HG03442 (cell line): ENCODE data around the gene SLC26A11.
A peak's percentile ranks its signal among the peaks of the same experiment; 100 is the strongest.
"Not testable (repeated sequence)": the region's sequence is repeated elsewhere in the genome, so short reads cannot be mapped to it uniquely, and the experiment has no call there.

Experiments
- ATAC-seq: cut with Tn5 transposase; IDR thresholded peaks from one replicate; pipeline ENCODE4 v1.9.1; 2021; ENCODE audit warnings: mild to moderate bottlenecking, moderate library complexity; ENCODE audit not compliant: unreplicated experiment

The SLC26A11 gene

GRCh38 chr17:80243526-80244433 lies 23.6 kb downstream of the SLC26A11 start:
- ATAC-seq = no peak

GRCh38 chr17:80244448-80244847 lies 24.2 kb downstream of the SLC26A11 start:
- not testable (repeated sequence) for ATAC-seq

GRCh38 chr17:80244871-80245509 lies 24.8 kb downstream of the SLC26A11 start:
- ATAC-seq = no peak

DNA sequence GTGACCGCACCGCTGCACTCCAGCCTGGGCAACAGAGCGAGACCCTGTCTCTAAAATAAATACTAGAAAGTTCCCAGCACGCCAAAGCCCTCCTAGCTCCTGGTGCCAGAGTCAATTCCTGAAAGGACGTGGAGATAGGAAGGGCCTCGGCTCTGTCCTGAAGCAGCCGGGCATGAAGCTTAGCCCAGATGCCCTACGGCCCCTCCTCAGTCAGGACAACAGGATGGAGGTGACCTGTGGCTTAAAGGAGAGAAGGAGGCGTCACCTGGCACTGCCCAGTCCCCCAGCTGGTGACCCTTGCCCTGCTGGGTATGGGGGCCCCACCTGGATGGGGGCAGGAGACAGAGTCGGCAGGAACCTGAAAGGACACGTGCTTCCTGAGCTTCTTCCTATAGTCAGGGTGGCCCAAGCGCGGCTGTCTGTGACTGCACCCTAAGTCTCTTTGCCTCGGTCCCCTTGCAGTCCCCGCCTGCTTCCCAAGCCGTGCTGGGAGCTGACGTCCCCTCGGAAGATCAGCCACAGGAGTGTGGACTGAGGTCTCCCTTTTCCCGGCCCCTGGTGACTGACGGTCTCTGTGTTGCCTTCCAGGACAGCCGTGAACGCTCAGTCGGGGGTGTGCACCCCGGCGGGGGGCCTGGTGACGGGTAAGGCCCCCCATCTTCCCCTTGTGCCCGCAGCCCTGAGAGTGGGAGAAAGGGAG lies 25.5 kb downstream of the SLC26A11 start:
- ATAC-seq = no peak

DNA sequence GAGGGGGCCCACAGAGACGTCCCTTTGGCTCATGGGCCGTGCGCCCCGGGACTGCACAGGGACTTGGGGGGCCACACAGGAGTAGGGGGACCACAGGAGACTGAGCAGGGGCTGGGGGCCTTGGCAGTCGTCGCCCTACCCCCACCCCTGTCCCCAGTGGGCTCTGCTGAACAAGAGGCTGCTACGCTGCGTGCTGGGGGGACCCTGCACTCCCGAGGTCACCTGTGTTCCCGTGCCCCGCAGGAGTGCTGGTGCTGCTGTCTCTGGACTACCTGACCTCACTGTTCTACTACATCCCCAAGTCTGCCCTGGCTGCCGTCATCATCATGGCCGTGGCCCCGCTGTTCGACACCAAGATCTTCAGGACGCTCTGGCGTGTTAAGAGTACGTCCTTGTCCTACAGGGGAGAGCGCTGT lies 26.0 kb downstream of the SLC26A11 start:
- no peak for ATAC-seq

DNA sequence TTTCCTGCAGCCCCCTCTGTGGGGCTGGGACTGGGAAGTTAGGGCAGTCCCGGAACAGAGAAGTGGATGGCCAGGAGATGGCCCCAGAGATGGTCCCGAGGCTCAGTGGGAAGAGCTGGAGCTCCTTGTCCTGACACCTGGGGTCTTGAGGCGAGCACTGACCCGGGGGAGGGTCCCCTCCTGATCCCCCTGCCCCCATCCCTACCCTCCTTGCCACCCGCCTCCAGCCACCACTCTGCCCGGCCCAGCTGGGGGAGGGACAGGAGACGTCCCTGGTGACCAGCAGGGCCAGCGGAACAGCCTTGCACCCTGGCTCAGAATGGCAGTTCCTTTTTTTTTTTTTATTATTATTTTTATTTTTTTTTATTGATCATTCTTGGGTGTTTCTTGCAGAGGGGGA lies 26.5 kb downstream of the SLC26A11 start:
- no peak for ATAC-seq

DNA sequence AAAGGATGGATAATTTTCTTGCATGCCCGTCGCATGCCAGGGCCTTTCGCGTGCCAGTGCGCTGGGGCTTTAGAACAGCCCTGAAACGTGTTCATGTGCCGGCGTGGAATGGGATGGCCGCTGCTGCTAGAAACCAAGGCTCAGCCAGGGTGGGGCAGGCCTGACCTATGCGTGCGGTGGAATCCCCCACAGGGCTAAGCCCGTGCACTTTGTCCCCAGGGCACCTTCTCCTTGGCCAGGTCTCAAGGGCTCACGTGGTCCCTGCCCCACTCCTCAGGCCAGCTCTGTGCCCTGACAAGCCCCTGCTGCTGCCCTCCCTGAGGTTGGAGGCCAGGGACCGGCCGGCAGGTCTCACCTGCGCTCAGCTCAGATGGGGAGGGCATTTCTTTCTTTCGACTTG lies 27.3 kb downstream of the SLC26A11 start:
- ATAC-seq = no peak

DNA sequence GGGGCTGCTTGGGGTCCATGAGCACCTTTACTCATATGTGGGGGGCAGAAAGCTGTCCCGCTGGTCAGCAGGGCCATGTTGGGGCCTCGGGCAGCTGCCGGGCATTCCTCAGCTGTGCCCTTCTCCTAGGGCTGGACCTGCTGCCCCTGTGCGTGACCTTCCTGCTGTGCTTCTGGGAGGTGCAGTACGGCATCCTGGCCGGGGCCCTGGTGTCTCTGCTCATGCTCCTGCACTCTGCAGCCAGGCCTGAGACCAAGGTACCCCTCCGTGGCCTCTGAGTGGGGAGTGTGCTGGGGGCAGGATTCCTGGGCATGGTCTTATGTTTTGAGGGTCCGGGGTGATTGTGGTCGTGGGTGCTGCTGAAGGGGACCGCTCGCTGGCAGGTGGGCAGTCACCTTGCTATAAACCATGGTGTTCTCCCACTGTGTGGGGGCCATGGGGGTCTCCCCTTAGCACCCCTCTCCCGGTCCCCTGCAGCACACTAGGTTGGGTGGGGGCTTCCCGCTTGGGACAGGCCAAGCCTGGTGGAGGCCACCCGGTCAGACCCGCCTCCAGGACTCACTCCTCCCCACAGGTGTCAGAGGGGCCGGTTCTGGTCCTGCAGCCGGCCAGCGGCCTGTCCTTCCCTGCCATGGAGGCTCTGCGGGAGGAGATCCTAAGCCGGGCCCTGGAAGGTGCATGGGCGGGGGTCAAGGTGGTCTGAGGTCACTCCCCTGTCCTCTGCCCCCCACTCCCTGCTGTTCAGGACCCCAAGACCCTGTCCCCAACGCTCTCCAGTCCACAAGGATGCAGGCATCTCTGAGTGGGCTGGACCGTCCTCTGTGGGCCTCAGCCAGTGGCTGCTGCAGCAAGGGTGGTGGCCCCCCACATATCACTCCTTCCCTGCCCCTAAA lies 28.0 kb downstream of the SLC26A11 start:
- ATAC-seq = no peak

DNA sequence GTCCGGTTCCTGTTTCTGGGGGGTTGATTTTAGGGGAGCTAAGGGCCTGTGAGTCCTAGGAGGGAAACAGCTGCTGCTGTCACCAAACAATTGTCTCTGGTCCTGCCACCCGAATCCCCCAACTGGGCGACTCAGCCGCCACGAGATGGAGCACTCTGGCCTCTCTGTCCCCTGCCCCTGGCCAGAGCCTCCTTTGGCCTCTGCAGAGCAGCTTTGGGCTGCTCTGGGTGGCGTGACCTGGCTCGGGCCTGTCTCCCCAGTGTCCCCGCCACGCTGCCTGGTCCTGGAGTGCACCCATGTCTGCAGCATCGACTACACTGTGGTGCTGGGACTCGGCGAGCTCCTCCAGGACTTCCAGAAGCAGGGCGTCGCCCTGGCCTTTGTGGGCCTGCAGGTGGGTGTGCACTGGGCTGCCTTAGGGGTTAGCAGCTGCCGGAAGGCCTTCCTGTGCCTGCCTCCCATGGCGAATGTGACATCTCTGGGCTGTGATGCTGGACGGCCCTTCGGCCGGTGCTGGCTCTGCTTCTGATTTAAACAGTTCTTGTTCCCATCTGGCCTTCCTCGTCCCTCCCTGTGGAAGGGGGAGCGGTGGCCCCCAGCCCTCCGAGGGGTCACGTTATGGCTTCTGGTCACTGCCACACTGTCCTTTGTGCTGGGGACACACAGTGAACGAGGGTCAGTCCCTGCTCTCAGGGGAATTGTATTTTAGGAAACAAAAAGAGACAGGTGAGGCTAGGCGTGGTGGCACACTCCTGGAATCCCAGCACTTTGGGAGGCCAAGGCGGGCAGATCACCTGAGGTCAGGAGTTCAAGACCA lies 28.9 kb downstream of the SLC26A11 start:
- no peak for ATAC-seq

DNA sequence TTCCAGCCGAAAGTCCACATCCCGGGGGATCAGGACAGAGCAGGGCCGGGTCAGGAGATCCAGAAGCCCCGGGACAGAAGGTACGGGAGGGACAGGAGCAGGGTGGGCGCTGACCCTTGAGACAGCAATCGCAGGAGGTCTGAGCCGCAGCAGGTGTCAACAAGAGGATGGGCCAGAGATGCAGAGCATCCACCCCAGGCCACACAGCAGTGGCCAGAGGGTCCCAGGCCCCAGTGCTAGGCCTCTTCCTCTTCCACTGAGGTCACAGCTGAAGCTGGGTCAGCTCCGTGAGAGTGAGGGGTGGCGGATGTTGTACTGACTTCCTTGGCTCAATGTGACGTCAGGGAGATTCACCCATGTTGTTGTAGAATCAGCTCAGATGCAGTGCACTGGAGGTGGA lies 31.7 kb downstream of the SLC26A11 start:
- ATAC-seq = no peak

DNA sequence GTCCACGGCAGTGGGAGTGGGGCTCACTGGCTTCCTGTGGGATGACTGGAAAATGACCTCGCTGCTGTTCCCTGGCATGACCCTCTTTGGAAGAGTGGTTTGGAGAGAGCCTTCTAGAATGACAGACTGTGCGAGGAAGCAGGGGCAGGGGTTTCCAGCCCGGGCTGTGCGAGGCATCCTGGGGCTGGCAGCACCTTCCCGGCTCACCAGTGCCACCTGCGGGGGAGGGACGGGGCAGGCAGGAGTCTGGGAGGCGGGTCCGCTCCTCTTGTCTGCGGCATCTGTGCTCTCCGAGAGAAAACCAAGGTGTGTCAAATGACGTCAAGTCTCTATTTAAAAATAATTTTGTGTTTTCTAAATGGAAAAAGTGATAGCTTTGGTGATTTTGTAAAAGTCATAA lies 32.6 kb downstream of the SLC26A11 start:
- no peak for ATAC-seq

DNA sequence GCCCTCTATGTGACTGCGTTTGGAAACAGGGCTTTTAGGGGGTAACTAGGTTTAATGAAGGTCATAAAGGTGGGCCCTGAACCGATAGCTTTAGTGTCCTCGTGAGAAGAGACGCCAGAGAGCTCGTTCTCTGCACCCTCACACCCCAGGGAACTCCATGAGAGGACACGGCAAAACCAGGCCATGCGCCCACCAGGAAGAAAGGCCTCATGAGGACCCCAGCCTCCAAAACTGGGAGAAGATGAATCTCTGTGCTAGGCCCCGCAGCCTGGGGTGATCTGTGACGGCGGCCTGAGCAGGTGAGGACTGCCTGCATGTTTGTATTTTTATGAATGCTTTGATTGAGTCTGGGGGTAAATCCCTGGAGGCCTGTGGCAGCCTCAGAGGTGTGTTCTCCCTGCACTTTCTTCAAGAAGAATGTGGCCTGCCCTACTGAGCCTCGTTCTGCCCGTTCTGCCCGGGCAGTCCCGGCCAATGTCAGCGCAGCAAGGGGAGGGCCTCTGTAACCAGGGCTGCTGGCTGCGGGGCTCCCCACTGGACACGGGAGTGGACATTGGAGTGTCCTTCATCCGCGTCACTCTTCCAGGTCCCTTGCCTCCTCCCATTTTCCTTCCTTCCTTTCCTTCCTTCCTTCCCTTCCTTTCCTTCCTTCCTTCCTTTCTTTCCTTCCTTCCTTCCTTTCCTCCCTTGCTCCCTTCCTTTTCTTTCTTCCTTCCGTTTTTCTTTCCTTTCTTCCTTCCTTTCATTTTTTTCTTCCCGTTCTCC lies 33.6 kb downstream of the SLC26A11 start:
- no peak for ATAC-seq

GRCh38 chr17:80254396-80255251 lies 34.4 kb downstream of the SLC26A11 start:
- ATAC-seq = no peak

GRCh38 chr17:80256034-80256350 lies 35.8 kb downstream of the SLC26A11 start:
- no peak for ATAC-seq

GRCh38 chr17:80257716-80258213 lies 37.5 kb downstream of the SLC26A11 start:
- ATAC-seq = no peak

GRCh38 chr17:80258296-80258695 lies 38.1 kb downstream of the SLC26A11 start:
- ATAC-seq = not testable (repeated sequence)

DNA sequence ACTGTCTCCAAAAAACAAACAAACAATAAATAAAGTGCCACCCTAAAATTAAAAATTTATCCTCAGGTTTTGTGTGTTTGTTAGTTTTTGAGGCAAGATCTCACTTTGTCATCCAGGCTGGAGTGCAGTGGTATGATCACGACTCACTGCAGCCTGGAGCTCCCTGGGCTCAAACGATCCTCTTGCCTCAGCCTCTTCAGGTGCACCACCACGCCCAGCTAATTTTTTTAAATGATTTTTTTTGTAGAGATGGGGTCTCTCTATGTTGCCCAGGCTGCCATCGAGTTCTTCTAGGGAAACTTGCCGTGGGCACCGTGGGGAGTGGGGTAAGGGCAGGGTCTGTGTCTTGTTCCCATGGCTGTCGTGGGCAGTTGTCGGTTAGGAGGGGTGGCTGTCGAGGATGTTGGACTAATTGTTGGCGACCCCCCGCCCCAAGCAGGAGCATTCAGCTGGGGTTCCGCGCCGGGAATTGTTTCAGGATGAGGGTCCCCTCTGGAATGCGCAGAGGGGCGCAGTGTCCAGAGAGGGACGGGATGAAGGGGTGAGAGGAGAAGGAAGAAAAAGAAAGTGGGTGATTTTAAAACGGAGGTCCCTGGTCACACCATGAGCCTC lies 39.3 kb downstream of the SLC26A11 start:
- ATAC-seq = no peak

GRCh38 chr17:80260069-80260535 lies 39.9 kb downstream of the SLC26A11 start:
- peak; percentile 33 for ATAC-seq
